IPS DF 4.7 (cell line): ENCODE results near the gene ECSIT.
"Not testable (repeated sequence)": the region's sequence is repeated elsewhere in the genome, so short reads cannot be mapped to it uniquely, and the experiment has no call there.

Experiments used
- DNase-seq: peaks from one replicate; pipeline ENCODE4 v3.0.0-alpha.2; 2013; ENCODE audit warnings: low spot score; ENCODE audit errors: extremely low read depth

ECSIT gene

GRCh38 chr19:11478167-11479089 is 50.5 kb downstream of the ECSIT start:
- no peak for DNase-seq

- DNase-seq, result no peak
Observed at GRCh38 chr19:11475861-11476260, 53.1 kb downstream of the ECSIT start.

GRCh38 chr19:11475343-11475742 is 53.6 kb downstream of the ECSIT start:
- DNase-seq, result not testable (repeated sequence)

DNA sequence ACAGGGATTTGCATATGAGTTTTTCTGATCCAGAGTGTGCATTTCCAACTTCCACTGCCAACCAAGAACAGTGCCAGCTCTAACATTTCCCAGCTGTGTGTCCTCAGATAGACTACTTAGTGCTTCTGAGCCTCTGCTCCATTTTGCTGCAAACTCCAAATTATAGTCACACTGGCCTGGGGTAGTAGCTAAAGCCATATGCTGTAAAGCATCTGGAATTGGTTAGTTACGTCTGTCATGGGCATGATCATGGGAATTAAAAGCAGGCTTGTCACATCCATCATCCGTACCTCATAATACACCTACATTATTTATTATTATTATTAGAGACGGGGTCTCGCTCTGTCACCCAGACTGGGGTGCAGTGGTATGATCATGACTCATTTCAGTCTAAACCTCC is 55.2 kb downstream of the ECSIT start:
- no peak for DNase-seq

DNA sequence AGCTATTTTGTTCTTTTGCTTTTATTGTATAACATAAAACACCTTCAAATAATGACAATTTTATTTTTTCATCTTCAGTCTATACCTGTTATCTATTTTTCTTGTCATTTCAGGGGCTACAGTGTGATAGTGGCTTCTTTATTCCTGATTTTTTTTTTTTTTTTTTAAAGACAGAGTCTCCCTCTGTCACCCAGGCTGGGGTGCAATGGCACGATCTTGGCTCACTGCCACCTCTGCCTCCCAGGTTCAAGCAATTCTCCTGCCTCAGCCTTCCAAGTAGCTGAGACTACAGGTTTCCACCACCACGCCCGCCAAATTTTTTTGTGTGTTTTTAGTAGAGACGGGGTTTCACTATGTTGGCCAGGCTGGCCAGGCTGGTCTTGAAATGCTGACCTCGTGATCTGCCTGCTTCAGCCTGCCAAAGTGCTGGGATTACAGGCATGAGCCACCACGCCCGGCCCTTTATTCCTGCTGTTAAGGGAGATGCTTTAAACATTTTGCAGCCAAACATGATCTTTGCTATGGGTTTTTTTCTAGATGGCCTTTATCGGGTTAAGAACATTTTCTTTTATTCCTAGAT is 60.6 kb downstream of the ECSIT start:
- DNase-seq, result not testable (repeated sequence)

DNA sequence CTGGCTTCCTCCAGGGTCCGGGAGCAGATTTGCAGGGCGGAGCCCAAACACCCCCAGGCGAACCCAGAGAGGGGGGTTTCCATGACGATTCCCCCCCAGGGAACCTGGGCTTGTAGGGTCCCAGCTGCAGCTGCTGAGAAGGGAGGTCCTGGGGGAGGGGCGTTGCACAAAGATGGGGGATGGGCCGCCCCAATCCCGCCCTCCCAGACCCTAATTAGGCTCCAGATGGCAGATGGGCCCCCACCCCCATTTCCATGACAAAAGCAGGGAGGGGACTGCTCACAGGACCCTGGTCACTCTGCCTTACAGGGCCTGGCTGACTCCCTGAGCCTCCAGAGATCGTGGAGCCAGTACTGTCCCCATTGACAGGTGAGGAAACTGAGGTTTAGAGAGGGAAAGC is 63.3 kb downstream of the ECSIT start:
- DNase-seq, result no peak

DNA sequence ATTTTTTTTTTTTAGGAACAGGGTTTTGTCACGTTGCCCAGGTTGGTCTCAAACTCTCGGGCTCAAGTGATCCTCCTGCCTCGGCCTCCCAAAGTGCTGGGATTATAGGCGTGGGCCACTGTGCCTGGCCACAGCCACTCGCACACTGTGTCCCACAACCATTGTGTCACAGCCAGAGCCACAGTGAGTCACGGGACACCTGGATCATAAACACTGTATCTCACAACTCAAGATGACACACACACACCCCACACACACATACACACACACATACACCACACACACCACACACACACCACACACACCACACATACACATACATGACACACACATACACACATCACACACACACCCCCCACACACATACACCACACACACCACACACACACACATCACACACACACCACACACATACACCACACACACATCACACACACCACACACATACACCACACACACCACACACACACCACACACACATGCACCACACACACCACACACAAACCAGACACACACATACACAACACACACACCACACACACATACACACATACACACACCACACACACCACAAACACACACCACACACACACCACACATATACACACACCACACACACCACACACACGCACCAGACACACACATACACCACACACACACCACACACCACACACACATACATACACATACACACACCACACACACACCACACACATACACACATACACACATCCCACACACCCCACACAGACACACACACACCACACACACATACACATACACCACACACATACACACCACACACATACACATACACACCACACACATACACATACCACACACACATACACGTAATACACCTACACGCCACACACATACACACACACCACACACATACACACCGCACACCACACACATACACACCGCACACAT is 64.3 kb downstream of the ECSIT start:
- no peak for DNase-seq

DNA sequence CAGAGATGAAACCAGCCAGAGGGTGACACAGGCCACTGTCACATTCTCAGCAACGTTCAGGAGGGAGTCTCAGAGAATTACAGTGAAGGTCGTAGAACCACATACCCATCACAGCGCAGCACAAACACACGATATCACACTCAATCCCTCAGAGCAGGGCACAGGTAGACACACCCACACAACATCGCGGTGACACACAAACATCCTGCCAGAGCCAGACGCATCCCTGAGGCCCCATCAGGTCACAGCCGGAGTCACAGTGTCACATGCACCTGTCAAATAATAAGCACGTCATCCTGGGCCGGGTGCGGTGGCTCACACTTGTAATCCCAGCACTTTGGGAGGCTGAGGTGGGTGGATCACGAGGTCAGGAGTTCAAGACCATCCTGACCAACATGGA is 65.5 kb downstream of the ECSIT start:
- DNase-seq, result no peak

- no peak for DNase-seq
Observed at GRCh38 chr19:11461453-11461852, 67.5 kb downstream of the ECSIT start.

- DNase-seq, result no peak
Observed at GRCh38 chr19:11460207-11460606, 68.7 kb downstream of the ECSIT start.

- DNase-seq, result not testable (repeated sequence)
Observed at GRCh38 chr19:11458912-11459311, 70.0 kb downstream of the ECSIT start.

GRCh38 chr19:11458236-11458900 is 70.6 kb downstream of the ECSIT start:
- DNase-seq, result no peak

- no peak for DNase-seq
Observed at GRCh38 chr19:11457831-11458230, 71.1 kb downstream of the ECSIT start.

- DNase-seq, result no peak
Observed at GRCh38 chr19:11457115-11457514, 71.8 kb downstream of the ECSIT start.

GRCh38 chr19:11456659-11457058 is 72.3 kb downstream of the ECSIT start:
- no peak for DNase-seq
